ENCODE measurements around the gene BAHCC1.

DNA sequence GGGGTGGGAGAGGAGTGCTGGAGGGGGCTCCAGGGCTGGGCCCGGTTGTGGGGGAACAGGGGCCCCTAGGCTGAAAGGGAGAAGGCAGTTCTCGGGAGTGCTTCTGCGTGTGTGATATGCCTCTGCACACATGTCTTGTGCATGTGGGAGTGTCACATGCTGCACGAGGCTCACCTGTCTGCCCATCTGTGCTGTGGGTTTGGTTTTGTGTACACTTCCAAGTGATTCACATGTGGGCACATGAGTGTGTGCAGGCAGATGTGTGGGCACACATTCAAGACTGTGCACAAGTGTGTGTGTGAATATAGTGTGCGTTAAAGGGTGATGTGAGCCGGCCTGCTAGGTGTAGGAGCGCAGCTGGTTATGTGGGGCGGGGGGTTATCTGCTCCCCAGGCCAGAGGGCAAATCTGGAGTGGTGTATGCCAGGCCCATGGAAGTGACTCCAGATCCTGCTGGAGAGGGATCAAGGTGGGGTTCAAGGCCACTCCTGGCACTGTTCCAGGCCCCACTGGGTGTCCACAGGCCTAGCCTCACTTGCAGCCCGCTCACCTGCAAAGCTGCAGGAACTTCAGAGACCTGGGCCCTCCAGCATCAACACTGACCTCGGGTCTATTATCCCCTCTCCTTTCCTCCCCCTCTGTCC lies 3.8 kb upstream of the BAHCC1 start:
- TF ChIP-seq, protein P1, sequence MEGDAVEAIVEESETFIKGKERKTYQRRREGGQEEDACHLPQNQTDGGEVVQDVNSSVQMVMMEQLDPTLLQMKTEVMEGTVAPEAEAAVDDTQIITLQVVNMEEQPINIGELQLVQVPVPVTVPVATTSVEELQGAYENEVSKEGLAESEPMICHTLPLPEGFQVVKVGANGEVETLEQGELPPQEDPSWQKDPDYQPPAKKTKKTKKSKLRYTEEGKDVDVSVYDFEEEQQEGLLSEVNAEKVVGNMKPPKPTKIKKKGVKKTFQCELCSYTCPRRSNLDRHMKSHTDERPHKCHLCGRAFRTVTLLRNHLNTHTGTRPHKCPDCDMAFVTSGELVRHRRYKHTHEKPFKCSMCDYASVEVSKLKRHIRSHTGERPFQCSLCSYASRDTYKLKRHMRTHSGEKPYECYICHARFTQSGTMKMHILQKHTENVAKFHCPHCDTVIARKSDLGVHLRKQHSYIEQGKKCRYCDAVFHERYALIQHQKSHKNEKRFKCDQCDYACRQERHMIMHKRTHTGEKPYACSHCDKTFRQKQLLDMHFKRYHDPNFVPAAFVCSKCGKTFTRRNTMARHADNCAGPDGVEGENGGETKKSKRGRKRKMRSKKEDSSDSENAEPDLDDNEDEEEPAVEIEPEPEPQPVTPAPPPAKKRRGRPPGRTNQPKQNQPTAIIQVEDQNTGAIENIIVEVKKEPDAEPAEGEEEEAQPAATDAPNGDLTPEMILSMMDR (IDR thresholded peaks at IDR 0.05): no peak
- no peak for TF ChIP-seq POLR2A (IDR thresholded peaks at IDR 0.05)
